Karpas-422 (cell line): Measurements from ENCODE around the gene ZNF804B. TPM values are rescaled to one million over a fixed set of nuclear protein-coding genes. Genes with fewer than 3 reads are reported as not detected.

ENCODE experiments used
- DNase-seq: peaks from one replicate; pipeline ENCODE4 v3.0.0-alpha.2; 2015
- H2AFZ ChIP-seq: fragments of 200-600 bp; sonication (generic); 2 replicates; pipeline ENCODE4 v1.6.1; 2014; ENCODE audit warnings: antibody characterized with exemption, low read length, mixed read lengths
- H3K27ac ChIP-seq: fragments of 200-600 bp; sonication (generic); 2 replicates; pipeline ENCODE4 v1.5.1; 2014; ENCODE audit warnings: mild to moderate bottlenecking, low read length, moderate library complexity
- H3K27me3 ChIP-seq: fragments of 200-600 bp; sonication (generic); 2 replicates; pipeline ENCODE4 v1.6.1; 2014; ENCODE audit warnings: low read length, mixed read lengths
- H3K36me3 ChIP-seq: fragments of 200-600 bp; sonication (generic); 2 replicates; pipeline ENCODE4 v1.6.1; 2014; ENCODE audit warnings: low read length, mixed read lengths; ENCODE audit not compliant: insufficient read depth
- H3K4me1 ChIP-seq: fragments of 200-600 bp; sonication (generic); 2 replicates; pipeline ENCODE4 v1.6.1; 2014; ENCODE audit warnings: mild to moderate bottlenecking, low read length, mixed read lengths
- H3K4me2 ChIP-seq: fragments of 200-600 bp; sonication (generic); 2 replicates; pipeline ENCODE4 v1.6.1; 2014; ENCODE audit warnings: low read length, low read depth, mild to moderate bottlenecking; ENCODE audit not compliant: poor library complexity, severe bottlenecking
- H3K4me3 ChIP-seq: fragments of 200-600 bp; sonication (generic); 2 replicates; pipeline ENCODE4 v1.5.1; 2014; ENCODE audit warnings: mild to moderate bottlenecking, antibody characterized with exemption, low read length, mixed read lengths
- H3K79me2 ChIP-seq: fragments of 200-600 bp; sonication (generic); 2 replicates; pipeline ENCODE4 v1.6.1; 2014; ENCODE audit warnings: mild to moderate bottlenecking, low read length, mixed read lengths
- H3K9ac ChIP-seq: fragments of 200-600 bp; sonication (generic); 2 replicates; pipeline ENCODE4 v1.6.0; 2014; ENCODE audit warnings: low read length
- H3K9me2 ChIP-seq: fragments of 200-600 bp; sonication (generic), shearing (Covaris generic); replicated peaks from 2 replicates; pipeline ENCODE4 v1.6.0; 2014; ENCODE audit warnings: mild to moderate bottlenecking, low read length, moderate library complexity; ENCODE audit not compliant: insufficient read depth
- H3K9me3 ChIP-seq: fragments of 300-700, 200-600 bp; sonication (generic); 2 replicates; pipeline ENCODE4 v1.6.1; 2014; ENCODE audit warnings: low read length, mixed read lengths
- H4K20me1 ChIP-seq: fragments of 200-600 bp; sonication (generic); 2 replicates; pipeline ENCODE4 v1.6.1; 2014; ENCODE audit warnings: mild to moderate bottlenecking, antibody characterized with exemption, low read length, low read depth; ENCODE audit not compliant: insufficient read depth
- total RNA-seq: library from RNA; depleted of rRNA; stranded (reverse); fragments of >200 nt; shearing (Covaris generic); gene quantifications from 2 replicates; pipeline ENCODE4 v1.2.3, GENCODE V29; 2014; ENCODE audit warnings: low replicate concordance

Gene ZNF804B
- total RNA-seq, 1 experiment from 2014 or later, result not detected

- H4K20me1 ChIP-seq, result no peaks in the 10 kb centered on the region
- no peaks in the 10 kb centered on the region for H3K79me2 ChIP-seq
- H3K36me3 ChIP-seq, result no peaks in the 10 kb centered on the region
- no peak overlapping the region for H3K27ac ChIP-seq
- H3K9me2 ChIP-seq, result no peaks in the 10 kb centered on the region
- DNase-seq, result no peak
- no peak overlapping the region for H3K4me2 ChIP-seq
- no peak overlapping the region for H3K9ac ChIP-seq
- peaks cover 7% of the 10 kb centered on the region; the same call in 1 of the 2 replicates for H3K9me3 ChIP-seq
- H3K27me3 ChIP-seq, result no peaks in the 10 kb centered on the region
- H3K4me1 ChIP-seq, result no peaks in the 10 kb centered on the region
- no peak overlapping the region for H2AFZ ChIP-seq
- H3K4me3 ChIP-seq, result no peak overlapping the region
Observed at GRCh38 chr7:88912852-88913251, 153.4 kb downstream of the ZNF804B start.

- Histone ChIP-seq H4K20me1 (no peaks in the 10 kb centered on the region), H3K4me3 (no peak overlapping the region), H3K9me3 (peaks cover 7% of the 10 kb centered on the region; the same call in 1 of the 2 replicates), H3K4me1 (no peaks in the 10 kb centered on the region), H3K79me2 (no peaks in the 10 kb centered on the region), H3K27ac (no peak overlapping the region), H3K36me3 (no peaks in the 10 kb centered on the region), H3K4me2 (no peak overlapping the region), H3K9me2 (no peaks in the 10 kb centered on the region), H2AFZ (no peak overlapping the region), H3K9ac (no peak overlapping the region), H3K27me3 (no peaks in the 10 kb centered on the region)
- DNase-seq, result no peak
Observed at GRCh38 chr7:88915615-88916014, 156.1 kb downstream of the ZNF804B start.

GRCh38 chr7:88919478-88920131 lies 160.1 kb downstream of the ZNF804B start:
- Histone ChIP-seq H3K9me3 (0 out of 2 replicates have a peak, but pooled peaks cover 4% of the 10 kb centered on the region), H4K20me1 (no peaks in the 10 kb centered on the region), H3K9ac (no peak overlapping the region), H3K4me3 (no peak overlapping the region), H3K27me3 (no peaks in the 10 kb centered on the region), H3K36me3 (no peaks in the 10 kb centered on the region), H3K4me2 (no peak overlapping the region), H3K4me1 (no peaks in the 10 kb centered on the region), H2AFZ (no peak overlapping the region), H3K79me2 (no peaks in the 10 kb centered on the region), H3K27ac (no peak overlapping the region), H3K9me2 (no peaks in the 10 kb centered on the region)
- no peak for DNase-seq

GRCh38 chr7:88922944-88923343 lies 163.4 kb downstream of the ZNF804B start:
- Histone ChIP-seq H4K20me1 (no peaks in the 10 kb centered on the region), H3K79me2 (no peaks in the 10 kb centered on the region), H3K36me3 (no peaks in the 10 kb centered on the region), H3K27ac (no peak overlapping the region), H3K27me3 (no peaks in the 10 kb centered on the region), H3K4me1 (no peaks in the 10 kb centered on the region), H3K9me3 (0 out of 2 replicates have a peak, but pooled peaks cover 2% of the 10 kb centered on the region), H3K4me3 (no peak overlapping the region), H3K4me2 (no peak overlapping the region), H2AFZ (no peak overlapping the region), H3K9me2 (no peaks in the 10 kb centered on the region), H3K9ac (no peak overlapping the region)
- DNase-seq, result no peak

GRCh38 chr7:88928276-88928675 lies 168.8 kb downstream of the ZNF804B start:
- Histone ChIP-seq H3K4me1 (no peaks in the 10 kb centered on the region), H3K27ac (no peak overlapping the region), H4K20me1 (no peaks in the 10 kb centered on the region), H3K36me3 (no peaks in the 10 kb centered on the region), H3K9me3 (peaks cover 13% of the 10 kb centered on the region; the same call in 1 of the 2 replicates), H3K9me2 (no peaks in the 10 kb centered on the region), H3K4me3 (no peak overlapping the region), H3K27me3 (no peaks in the 10 kb centered on the region), H3K79me2 (no peaks in the 10 kb centered on the region), H3K9ac (no peak overlapping the region), H2AFZ (no peak overlapping the region), H3K4me2 (no peak overlapping the region)
- no peak for DNase-seq

GRCh38 chr7:88929719-88930118 lies 170.2 kb downstream of the ZNF804B start:
- no peaks in the 10 kb centered on the region for H3K9me2 ChIP-seq
- no peaks in the 10 kb centered on the region for H3K27me3 ChIP-seq
- no peaks in the 10 kb centered on the region for H3K36me3 ChIP-seq
- no peak for DNase-seq
- H3K4me1 ChIP-seq, result no peaks in the 10 kb centered on the region
- no peak overlapping the region for H3K27ac ChIP-seq
- H3K4me2 ChIP-seq, result no peak overlapping the region
- H3K79me2 ChIP-seq, result no peaks in the 10 kb centered on the region
- H3K4me3 ChIP-seq, result no peak overlapping the region
- no peaks in the 10 kb centered on the region for H4K20me1 ChIP-seq
- H3K9ac ChIP-seq, result no peak overlapping the region
- no peak overlapping the region for H2AFZ ChIP-seq
- H3K9me3 ChIP-seq, result peaks cover 17% of the 10 kb centered on the region; the same call in 1 of the 2 replicates

- no peak for DNase-seq
- H3K36me3 ChIP-seq, result no peaks in the 10 kb centered on the region
- H4K20me1 ChIP-seq, result no peaks in the 10 kb centered on the region
- H3K9ac ChIP-seq, result no peak overlapping the region
- H3K9me3 ChIP-seq, result peaks cover 14% of the 10 kb centered on the region; the same call in 1 of the 2 replicates
- no peaks in the 10 kb centered on the region for H3K27me3 ChIP-seq
- no peak overlapping the region for H3K4me2 ChIP-seq
- H3K27ac ChIP-seq, result no peak overlapping the region
- no peak overlapping the region for H2AFZ ChIP-seq
- no peaks in the 10 kb centered on the region for H3K79me2 ChIP-seq
- H3K9me2 ChIP-seq, result no peaks in the 10 kb centered on the region; the same call in 1 of the 2 replicates
- no peaks in the 10 kb centered on the region for H3K4me1 ChIP-seq
- no peak overlapping the region for H3K4me3 ChIP-seq
Observed at GRCh38 chr7:88933285-88933684, 173.8 kb downstream of the ZNF804B start.

GRCh38 chr7:88942815-88943501 lies 183.5 kb downstream of the ZNF804B start:
- DNase-seq, result no peak
- no peaks in the 10 kb centered on the region for H3K36me3 ChIP-seq
- no peaks in the 10 kb centered on the region for H4K20me1 ChIP-seq
- no peaks in the 10 kb centered on the region for H3K27me3 ChIP-seq
- no peaks in the 10 kb centered on the region for H3K9me2 ChIP-seq
- no peak overlapping the region for H2AFZ ChIP-seq
- H3K4me2 ChIP-seq, result no peak overlapping the region
- no peaks in the 10 kb centered on the region for H3K4me1 ChIP-seq
- no peak overlapping the region for H3K4me3 ChIP-seq
- no peak overlapping the region for H3K27ac ChIP-seq
- H3K9me3 ChIP-seq, result peaks cover 8% of the 10 kb centered on the region; the same call in 1 of the 2 replicates
- H3K9ac ChIP-seq, result no peak overlapping the region
- no peaks in the 10 kb centered on the region for H3K79me2 ChIP-seq
